H1 (cell line): Measurements from ENCODE around the gene ATP1A3.

Source experiments
- CTCF ChIP-seq, 3 experiments: IDR thresholded peaks; 1 replicate in 2 of 3; 2 replicates in 1 of 3; pipeline versions ENCODE4 v1.5.1 to v1.6.1; 2011; ENCODE audit warnings: low read length in 3 of 3, mild to moderate bottlenecking in 3 of 3, inconsistent platforms in 2 of 3, low read depth in 1 of 3, moderate library complexity in 1 of 3; ENCODE audit not compliant: insufficient read depth in 1 of 3; ENCODE audit errors: control extremely low read depth in 1 of 3
- EP300 ChIP-seq, 2 experiments: IDR thresholded peaks; 1 replicate in 1 of 2; 2 replicates in 1 of 2; pipeline ENCODE4 v1.6.1; 2011 to 2012; ENCODE audit warnings: low read depth in 2 of 2, low read length in 2 of 2, mild to moderate bottlenecking in 2 of 2, borderline replicate concordance in 1 of 2, inconsistent platforms in 1 of 2, moderate library complexity in 1 of 2
- EZH2 ChIP-seq: fragments of 200-600 bp; sonication (generic); IDR thresholded peaks from 2 replicates; pipeline ENCODE4 v1.7.1; 2012; ENCODE audit warnings: low read depth, mild to moderate bottlenecking, moderate library complexity, low read length, inconsistent platforms; ENCODE audit not compliant: severe bottlenecking
- KDM1A ChIP-seq: fragments of 200-600, 300-600 bp; sonication (generic); IDR thresholded peaks from 2 replicates; pipeline ENCODE4 v1.7.1; 2016; ENCODE audit warnings: mild to moderate bottlenecking, low read length, borderline replicate concordance
- POLR2A ChIP-seq, 2 experiments: IDR thresholded peaks; 1 replicate in 1 of 2; 2 replicates in 1 of 2; pipeline ENCODE4 v1.6.1; 2011; ENCODE audit warnings: low read depth in 2 of 2, low read length in 2 of 2, mild to moderate bottlenecking in 2 of 2; ENCODE audit errors: control extremely low read depth in 1 of 2
- POLR2AphosphoS5 ChIP-seq: IDR thresholded peaks from 2 replicates; pipeline ENCODE4 v1.6.1; 2011; ENCODE audit warnings: low read depth, low read length
- RAD21 ChIP-seq, 2 experiments: IDR thresholded peaks in 1 of 2; conservative IDR thresholded peaks in 1 of 2; 2 replicates each; pipeline ENCODE4 v1.6.1; 2011; ENCODE audit warnings: low read depth in 2 of 2, low read length in 2 of 2, improper control_type of control experiment in 1 of 2, inconsistent platforms in 1 of 2, mild to moderate bottlenecking in 1 of 2, moderate library complexity in 1 of 2
- TAF1 ChIP-seq: IDR thresholded peaks from 2 replicates; pipeline ENCODE4 v1.6.1; 2011; ENCODE audit warnings: mild to moderate bottlenecking, low read depth, low read length
- TCF12 ChIP-seq: IDR thresholded peaks from 2 replicates; pipeline ENCODE4 v1.6.1; 2011; ENCODE audit warnings: low read depth, mild to moderate bottlenecking, low read length
- YY1 ChIP-seq: IDR thresholded peaks from 2 replicates; pipeline ENCODE4 v1.6.1; 2011; ENCODE audit warnings: low read depth, mild to moderate bottlenecking, low read length

- TF ChIP-seq KDM1A, result no peak
- no peak for TF ChIP-seq YY1
- no peak for TF ChIP-seq EP300 (IDR thresholded peaks at IDR 0.05; ENCODE audit: borderline replicate concordance in 1 of 2, low read depth in 2 of 2, low read length in 2 of 2)
- TF ChIP-seq RAD21 (IDR thresholded peaks at IDR 0.05 in 1 of 2, conservative IDR thresholded peaks at IDR 0.05 in 1 of 2; ENCODE audit: low read depth in 2 of 2, low read length in 2 of 2), result no peak
- TF ChIP-seq TAF1, result no peak
- TF ChIP-seq CTCF (IDR thresholded peaks at IDR 0.05; ENCODE audit: control extremely low read depth in 1 of 3, insufficient read depth in 1 of 3, low read depth in 1 of 3, low read length in 3 of 3), result no peak
- TF ChIP-seq POLR2AphosphoS5, result no peak
- TF ChIP-seq POLR2A (IDR thresholded peaks at IDR 0.05; ENCODE audit: control extremely low read depth in 1 of 2, low read depth in 2 of 2, low read length in 2 of 2), result no peak
- TF ChIP-seq EZH2, result peak; percentile 1
- no peak for TF ChIP-seq TCF12
These were observed 57.1 kb downstream of the ATP1A3 start for GRCh38 chr19:41936961-41937360.
